ENCODE measurements around the gene SOCS6. TPM values are rescaled to one million over a fixed set of nuclear protein-coding genes. Genes with fewer than 3 reads are reported as not detected.
"Not testable (repeated sequence)": the region's sequence is repeated elsewhere in the genome, so short reads cannot be mapped to it uniquely, and the experiment has no call there.

SOCS6 gene
- total RNA-seq, 1 experiment from 2014 or later: 15.5 TPM

GRCh38 chr18:70366670-70367069 lies 77.8 kb downstream of the SOCS6 start:
- Histone ChIP-seq H3K4me1 (ENCODE audit: insufficient read depth, low read length, poor library complexity, severe bottlenecking) (no peaks in the 10 kb centered on the region), H3K27ac (ENCODE audit: low read depth, low read length, poor library complexity, severe bottlenecking) (no peak overlapping the region), H3K36me3 (ENCODE audit: insufficient read depth, low read length, poor library complexity, severe bottlenecking) (no peaks in the 10 kb centered on the region), H3K4me3 (ENCODE audit: low read depth, low read length, poor library complexity, severe bottlenecking) (no peak overlapping the region), H3K27me3 (replicated peaks; ENCODE audit: insufficient read depth, low read depth, low read length, poor library complexity) (no peaks in the 10 kb centered on the region), H3K9me3 (ENCODE audit: low read depth, low read length, poor library complexity, severe bottlenecking) (no peaks in the 10 kb centered on the region)
- DNase-seq (ENCODE audit: low spot score): no peak
- POLR2A ChIA-PET (ENCODE audit: low non-redundant PET): interaction anchor here (0.6 kb wide), 1 partner anchor 765 kb away, joined by 3 read pairs; no protein-coding TSS in a partner anchor
- intact Hi-C loops (cut with micrococcal nuclease; ENCODE audit: unreplicated experiment): no loop called here
- CTCF ChIA-PET: no interaction called here
- TF ChIP-seq CTCF (conservative IDR thresholded peaks at IDR 0.05; ENCODE audit: low read depth, low read length) (no peak), EZH2 (IDR thresholded peaks at IDR 0.05; ENCODE audit: borderline replicate concordance, low read depth, low read length, poor library complexity, severe bottlenecking) (no peak)
- no TSS peak for BruUV-seq (replicated peaks)

DNA sequence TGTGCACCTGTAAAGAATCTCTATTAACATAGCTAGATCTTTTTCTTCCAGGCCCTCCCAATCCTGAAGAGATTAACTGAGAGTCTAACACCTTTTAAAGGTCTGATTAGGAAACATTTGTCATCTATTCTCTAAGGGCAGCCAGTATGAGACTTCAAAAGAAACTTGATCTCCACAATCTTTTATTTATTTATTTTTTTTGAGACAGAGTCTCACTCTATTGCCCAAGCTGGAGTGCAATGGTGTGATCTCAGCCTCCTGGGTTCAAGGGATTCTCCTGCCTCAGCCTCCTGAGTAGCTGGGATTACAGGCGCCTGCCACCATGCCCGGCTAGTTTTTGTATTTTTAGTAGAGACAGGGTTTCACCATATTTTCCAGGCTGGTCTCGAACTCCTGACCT lies 78.5 kb downstream of the SOCS6 start:
- BruUV-seq (replicated peaks); POLR2A ChIA-PET (ENCODE audit: low non-redundant PET); intact Hi-C loops (cut with micrococcal nuclease; ENCODE audit: unreplicated experiment): not testable (repeated sequence)

DNA sequence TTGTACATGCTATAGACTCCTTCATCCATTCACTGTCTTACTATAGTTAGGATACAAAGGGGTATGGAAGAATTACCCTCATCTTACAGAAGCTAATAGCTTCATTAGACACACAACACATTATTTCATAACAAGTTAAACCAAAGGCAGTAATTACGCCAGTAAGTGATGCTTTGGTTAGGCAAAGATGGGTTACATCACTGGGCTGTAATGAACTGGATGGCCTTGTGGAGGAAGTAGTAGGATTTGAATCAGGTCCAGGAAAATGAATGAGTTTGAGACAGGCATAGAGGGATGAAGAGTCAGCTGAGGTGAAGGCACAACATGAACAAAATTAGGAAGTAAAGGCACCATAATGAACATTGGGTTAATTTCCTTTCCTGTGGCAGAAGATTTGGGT lies 80.1 kb downstream of the SOCS6 start:
- no peak overlapping the region for H3K4me3 ChIP-seq (ENCODE audit: low read depth, low read length, poor library complexity, severe bottlenecking)
- no peaks in the 10 kb centered on the region for H3K9me3 ChIP-seq (ENCODE audit: low read depth, low read length, poor library complexity, severe bottlenecking)
- BruUV-seq (replicated peaks): no TSS peak
- no peaks in the 10 kb centered on the region for H3K4me1 ChIP-seq (ENCODE audit: insufficient read depth, low read length, poor library complexity, severe bottlenecking)
- H3K27ac ChIP-seq (ENCODE audit: low read depth, low read length, poor library complexity, severe bottlenecking): no peak overlapping the region
- TF ChIP-seq EZH2 (IDR thresholded peaks at IDR 0.05; ENCODE audit: borderline replicate concordance, low read depth, low read length, poor library complexity, severe bottlenecking): no peak
- TF ChIP-seq CTCF (conservative IDR thresholded peaks at IDR 0.05; ENCODE audit: low read depth, low read length): no peak
- H3K36me3 ChIP-seq (ENCODE audit: insufficient read depth, low read length, poor library complexity, severe bottlenecking): no peaks in the 10 kb centered on the region
- ChIA-PET POLR2A (ENCODE audit: low non-redundant PET) (no interaction called here), CTCF (no interaction called here)
- H3K27me3 ChIP-seq (replicated peaks; ENCODE audit: insufficient read depth, low read depth, low read length, poor library complexity): no peaks in the 10 kb centered on the region
- no peak for DNase-seq (ENCODE audit: low spot score)
- intact Hi-C loops (cut with micrococcal nuclease; ENCODE audit: unreplicated experiment): no loop called here

More for the DNA sequence above, 78.5 kb downstream of the SOCS6 start:
- H3K4me1 ChIP-seq (ENCODE audit: insufficient read depth, low read length, poor library complexity, severe bottlenecking); H3K27me3 ChIP-seq (replicated peaks; ENCODE audit: insufficient read depth, low read depth, low read length, poor library complexity); H3K36me3 ChIP-seq (ENCODE audit: insufficient read depth, low read length, poor library complexity, severe bottlenecking); DNase-seq (ENCODE audit: low spot score); H3K27ac ChIP-seq (ENCODE audit: low read depth, low read length, poor library complexity, severe bottlenecking); H3K9me3 ChIP-seq (ENCODE audit: low read depth, low read length, poor library complexity, severe bottlenecking); CTCF ChIA-PET; H3K4me3 ChIP-seq (ENCODE audit: low read depth, low read length, poor library complexity, severe bottlenecking): not testable (repeated sequence)
